22Rv1 (cell line): ENCODE measurements around the gene MFSD6L.

ENCODE experiments used
- ZFX ChIP-seq: fragments of 450-650 bp; IDR thresholded peaks from 2 replicates; pipeline ENCODE4 v1.6.1; 2017; ENCODE audit warnings: antibody characterized with exemption, borderline replicate concordance
- TF ChIP-seq, protein P1 (sequence below): fragments of 450-650 bp; IDR thresholded peaks from 2 replicates; pipeline ENCODE4 v1.5.1; 2017; ENCODE audit warnings: mild to moderate bottlenecking

DNA sequence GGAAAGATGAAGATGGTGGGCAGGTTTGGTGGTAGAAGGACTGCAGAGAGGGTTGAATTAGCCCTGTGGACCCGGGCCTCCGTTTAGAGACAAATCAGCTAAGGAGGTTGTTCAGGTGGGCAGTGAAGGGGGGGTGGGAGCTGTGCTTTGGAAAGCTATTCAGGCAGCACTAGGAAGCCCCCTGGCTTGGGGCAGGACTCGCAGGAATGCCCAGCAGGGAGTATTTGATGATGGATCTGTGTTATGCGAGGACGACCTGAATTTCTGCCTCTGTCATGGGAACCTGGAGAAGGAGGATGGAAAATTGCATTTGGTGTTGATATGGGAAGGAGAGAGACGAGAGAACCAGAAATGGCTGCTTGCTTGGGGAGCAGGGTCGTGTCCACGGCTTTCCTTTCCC lies 44.3 kb downstream of the MFSD6L start:
- TF ChIP-seq, protein P1, sequence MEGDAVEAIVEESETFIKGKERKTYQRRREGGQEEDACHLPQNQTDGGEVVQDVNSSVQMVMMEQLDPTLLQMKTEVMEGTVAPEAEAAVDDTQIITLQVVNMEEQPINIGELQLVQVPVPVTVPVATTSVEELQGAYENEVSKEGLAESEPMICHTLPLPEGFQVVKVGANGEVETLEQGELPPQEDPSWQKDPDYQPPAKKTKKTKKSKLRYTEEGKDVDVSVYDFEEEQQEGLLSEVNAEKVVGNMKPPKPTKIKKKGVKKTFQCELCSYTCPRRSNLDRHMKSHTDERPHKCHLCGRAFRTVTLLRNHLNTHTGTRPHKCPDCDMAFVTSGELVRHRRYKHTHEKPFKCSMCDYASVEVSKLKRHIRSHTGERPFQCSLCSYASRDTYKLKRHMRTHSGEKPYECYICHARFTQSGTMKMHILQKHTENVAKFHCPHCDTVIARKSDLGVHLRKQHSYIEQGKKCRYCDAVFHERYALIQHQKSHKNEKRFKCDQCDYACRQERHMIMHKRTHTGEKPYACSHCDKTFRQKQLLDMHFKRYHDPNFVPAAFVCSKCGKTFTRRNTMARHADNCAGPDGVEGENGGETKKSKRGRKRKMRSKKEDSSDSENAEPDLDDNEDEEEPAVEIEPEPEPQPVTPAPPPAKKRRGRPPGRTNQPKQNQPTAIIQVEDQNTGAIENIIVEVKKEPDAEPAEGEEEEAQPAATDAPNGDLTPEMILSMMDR = no peak
- TF ChIP-seq ZFX = no peak
